ENCODE results near the gene CRELD2.

CRELD2 gene

DNA sequence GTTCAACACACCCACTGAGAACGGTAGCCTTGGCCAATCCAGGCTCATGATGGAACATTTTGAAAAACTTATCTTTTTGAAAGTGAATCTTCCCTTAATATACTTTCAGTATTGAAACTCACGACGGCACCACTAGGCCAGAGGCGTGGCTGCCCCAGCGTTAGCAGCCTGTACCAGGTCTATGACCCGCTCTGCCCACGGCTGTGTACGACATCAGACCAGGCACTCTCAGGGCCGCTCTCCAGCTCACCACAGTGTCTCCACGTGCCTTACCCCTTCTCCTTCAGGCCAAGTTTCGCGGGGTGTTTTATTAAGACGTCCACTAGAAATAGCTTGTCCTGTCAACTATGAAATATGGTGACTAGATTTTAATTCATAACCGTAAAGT lies 31.4 kb upstream of the CRELD2 start:
- H3K4me2 ChIP-seq (ENCODE audit: low read depth, low read length): no peak overlapping the region
- no peaks in the 10 kb centered on the region for H3K27me3 ChIP-seq (replicated peaks; ENCODE audit: insufficient read depth, low read length)
- H3K4me1 ChIP-seq (ENCODE audit: low read length): peaks cover 2% of the 10 kb centered on the region; the same call in 1 of the 2 replicates
- DNase-seq: no peak
- no peaks in the 10 kb centered on the region for H3K9me3 ChIP-seq (replicated peaks; ENCODE audit: insufficient read depth, low read length)
- peaks cover 34% of the 10 kb centered on the region for H3K36me3 ChIP-seq (replicated peaks; ENCODE audit: insufficient read depth, low read length)
- no peak overlapping the region for H3K27ac ChIP-seq (ENCODE audit: low read length)
- H4K20me1 ChIP-seq (ENCODE audit: insufficient read depth, low read length): no peaks in the 10 kb centered on the region
- H2AFZ ChIP-seq (ENCODE audit: low read length): no peak overlapping the region
- no peaks in the 10 kb centered on the region for H3K9me2 ChIP-seq (replicated peaks; ENCODE audit: insufficient read depth, low read length)
- no peak for TF ChIP-seq EZH2 (optimal IDR thresholded peaks at IDR 0.05; ENCODE audit: low read depth, low read length)
- TF ChIP-seq, protein P1, sequence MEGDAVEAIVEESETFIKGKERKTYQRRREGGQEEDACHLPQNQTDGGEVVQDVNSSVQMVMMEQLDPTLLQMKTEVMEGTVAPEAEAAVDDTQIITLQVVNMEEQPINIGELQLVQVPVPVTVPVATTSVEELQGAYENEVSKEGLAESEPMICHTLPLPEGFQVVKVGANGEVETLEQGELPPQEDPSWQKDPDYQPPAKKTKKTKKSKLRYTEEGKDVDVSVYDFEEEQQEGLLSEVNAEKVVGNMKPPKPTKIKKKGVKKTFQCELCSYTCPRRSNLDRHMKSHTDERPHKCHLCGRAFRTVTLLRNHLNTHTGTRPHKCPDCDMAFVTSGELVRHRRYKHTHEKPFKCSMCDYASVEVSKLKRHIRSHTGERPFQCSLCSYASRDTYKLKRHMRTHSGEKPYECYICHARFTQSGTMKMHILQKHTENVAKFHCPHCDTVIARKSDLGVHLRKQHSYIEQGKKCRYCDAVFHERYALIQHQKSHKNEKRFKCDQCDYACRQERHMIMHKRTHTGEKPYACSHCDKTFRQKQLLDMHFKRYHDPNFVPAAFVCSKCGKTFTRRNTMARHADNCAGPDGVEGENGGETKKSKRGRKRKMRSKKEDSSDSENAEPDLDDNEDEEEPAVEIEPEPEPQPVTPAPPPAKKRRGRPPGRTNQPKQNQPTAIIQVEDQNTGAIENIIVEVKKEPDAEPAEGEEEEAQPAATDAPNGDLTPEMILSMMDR (IDR thresholded peaks at IDR 0.05; ENCODE audit: low read length): no peak
- no peak for TF ChIP-seq EZH2phosphoT487 (IDR thresholded peaks at IDR 0.05; ENCODE audit: low read length)
- no peak overlapping the region for H3K4me3 ChIP-seq (ENCODE audit: low read length)
- H3K79me2 ChIP-seq (ENCODE audit: low read length): peaks cover 68% of the 10 kb centered on the region
- H3F3A ChIP-seq (ENCODE audit: insufficient read depth, low read length): no peaks in the 10 kb centered on the region
- no peak overlapping the region for H3K9ac ChIP-seq (ENCODE audit: low read length)

DNA sequence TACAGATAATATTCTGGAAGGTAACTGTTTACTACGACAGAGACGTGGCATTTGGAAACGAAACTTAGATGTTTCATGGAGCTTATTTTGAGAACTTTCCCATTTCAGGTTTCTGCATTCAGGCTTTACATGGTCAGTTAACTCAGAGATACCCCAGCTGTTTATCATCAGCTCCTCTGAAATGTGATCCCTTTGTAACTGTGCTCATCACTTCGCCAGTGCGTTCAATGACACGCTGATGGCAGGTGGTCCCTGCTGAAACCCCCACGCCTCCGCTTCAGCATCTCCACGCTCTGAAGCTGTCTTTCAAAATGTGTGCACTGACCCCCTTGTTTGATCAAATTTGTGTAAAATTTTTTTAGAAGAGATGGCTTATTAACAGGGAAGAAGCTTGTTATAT lies 30.7 kb upstream of the CRELD2 start:
- Histone ChIP-seq H3K27me3 (replicated peaks; ENCODE audit: insufficient read depth, low read length) (no peaks in the 10 kb centered on the region), H2AFZ (ENCODE audit: low read length) (no peak overlapping the region), H3K9me2 (replicated peaks; ENCODE audit: insufficient read depth, low read length) (no peaks in the 10 kb centered on the region), H3K79me2 (ENCODE audit: low read length) (peaks cover 61% of the 10 kb centered on the region), H3K4me3 (ENCODE audit: low read length) (no peak overlapping the region), H3F3A (ENCODE audit: insufficient read depth, low read length) (no peaks in the 10 kb centered on the region), H3K27ac (ENCODE audit: low read length) (no peak overlapping the region), H3K9ac (ENCODE audit: low read length) (no peak overlapping the region), H3K4me1 (ENCODE audit: low read length) (no peaks in the 10 kb centered on the region), H3K4me2 (ENCODE audit: low read depth, low read length) (no peak overlapping the region), H4K20me1 (ENCODE audit: insufficient read depth, low read length) (no peaks in the 10 kb centered on the region), H3K9me3 (replicated peaks; ENCODE audit: insufficient read depth, low read length) (no peaks in the 10 kb centered on the region), H3K36me3 (replicated peaks; ENCODE audit: insufficient read depth, low read length) (peaks cover 34% of the 10 kb centered on the region)
- TF ChIP-seq EZH2 (optimal IDR thresholded peaks at IDR 0.05; ENCODE audit: low read depth, low read length) (no peak), EZH2phosphoT487 (IDR thresholded peaks at IDR 0.05; ENCODE audit: low read length) (no peak)
- TF ChIP-seq, protein P1 (IDR thresholded peaks at IDR 0.05; ENCODE audit: low read length): no peak
- DNase-seq: no peak

DNA sequence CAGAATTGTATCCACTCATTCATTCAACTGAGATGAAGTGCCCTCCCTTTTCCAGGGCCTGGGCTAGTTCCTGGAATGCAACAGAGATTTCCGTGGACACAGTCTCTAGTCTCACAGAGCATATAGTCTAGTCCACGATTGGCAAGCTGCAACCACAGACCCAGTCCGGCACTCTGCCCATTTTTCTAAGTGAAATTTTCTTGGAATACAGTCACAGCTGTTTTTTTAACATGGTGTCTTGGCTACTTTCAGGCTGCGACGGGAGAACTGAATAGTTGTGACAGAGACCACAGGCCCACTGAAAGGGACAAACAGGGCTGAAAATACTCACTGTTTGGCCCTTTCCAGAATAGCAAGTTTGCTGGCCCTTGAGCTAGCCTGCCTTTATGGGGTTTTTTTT lies 29.4 kb upstream of the CRELD2 start:
- Histone ChIP-seq H3K9me2 (replicated peaks; ENCODE audit: insufficient read depth, low read length) (no peaks in the 10 kb centered on the region), H3K79me2 (ENCODE audit: low read length) (peaks cover 48% of the 10 kb centered on the region), H3K4me2 (ENCODE audit: low read depth, low read length) (no peak overlapping the region), H3K4me1 (ENCODE audit: low read length) (no peaks in the 10 kb centered on the region), H3K36me3 (replicated peaks; ENCODE audit: insufficient read depth, low read length) (peaks cover 25% of the 10 kb centered on the region), H3K27me3 (replicated peaks; ENCODE audit: insufficient read depth, low read length) (no peaks in the 10 kb centered on the region), H2AFZ (ENCODE audit: low read length) (no peak overlapping the region), H3K27ac (ENCODE audit: low read length) (no peak overlapping the region), H3K4me3 (ENCODE audit: low read length) (no peak overlapping the region), H3K9me3 (replicated peaks; ENCODE audit: insufficient read depth, low read length) (no peaks in the 10 kb centered on the region), H3F3A (ENCODE audit: insufficient read depth, low read length) (no peaks in the 10 kb centered on the region), H3K9ac (ENCODE audit: low read length) (no peak overlapping the region), H4K20me1 (ENCODE audit: insufficient read depth, low read length) (no peaks in the 10 kb centered on the region)
- DNase-seq: no peak
- TF ChIP-seq, protein P1 (IDR thresholded peaks at IDR 0.05; ENCODE audit: low read length): no peak
- TF ChIP-seq EZH2phosphoT487 (IDR thresholded peaks at IDR 0.05; ENCODE audit: low read length) (no peak), EZH2 (optimal IDR thresholded peaks at IDR 0.05; ENCODE audit: low read depth, low read length) (no peak)

All from MM.1S (cell line).